Upper lobe of right lung (tissue), 1 donor: Measurements from ENCODE around the gene RXFP2. TPM values are rescaled to one million over a fixed set of nuclear protein-coding genes. Genes with fewer than 3 reads are reported as not detected.

Experiments used
- ATAC-seq: fragments of 200-7000 bp; cut with Tn5 transposase; one replicate; pipeline ENCODE4 v1.9.1; 2020; ENCODE audit warnings: mild to moderate bottlenecking, moderate library complexity
- DNase-seq: peaks from one replicate; pipeline ENCODE4 v3.0.0-alpha.2; 2020
- H3K27ac ChIP-seq: fragments of 200-600 bp; one replicate; pipeline ENCODE4 v1.8.0; 2022
- H3K27me3 ChIP-seq: fragments of 200-600 bp; one replicate; pipeline ENCODE4 v1.8.0; 2022; ENCODE audit warnings: mild to moderate bottlenecking
- H3K36me3 ChIP-seq: fragments of 200-600 bp; one replicate; pipeline ENCODE4 v1.8.0; 2022
- H3K4me1 ChIP-seq: fragments of 200-600 bp; one replicate; pipeline ENCODE4 v1.8.0; 2022
- H3K4me3 ChIP-seq: fragments of 200-600 bp; one replicate; pipeline ENCODE4 v1.8.0; 2022; ENCODE audit warnings: mild to moderate bottlenecking
- H3K9me3 ChIP-seq: fragments of 200-600 bp; one replicate; pipeline ENCODE4 v1.8.0; 2022
- CTCF ChIP-seq: fragments of 200-600 bp; IDR thresholded peaks from one replicate; pipeline ENCODE4 v1.8.0; 2022; ENCODE audit warnings: antibody characterized with exemption
- intact Hi-C: fragments of 100-400 bp; cut with DNase I; formaldehyde crosslinking; loops from one replicate; pipeline ENCODE4 v1.11.0; 2022
- total RNA-seq: library from RNA; stranded (reverse); fragmentation: NEBNext Ultra II Directional; extraction: Animal tissue kit (Norgen Biotek cat#: 25700); gene quantifications from one replicate; pipeline ENCODE4 v1.2.1, GENCODE V29; 2021
- donor health status: DM: no; HTN: yes; CAD: no; lungs with severe emphysema.

Gene RXFP2
- total RNA-seq, 1 donor from 2014 or later = not detected

GRCh38 chr13:31717583-31717982 is 21.7 kb upstream of the RXFP2 start:
- DNase-seq = no peak
- intact Hi-C loops = no loop called here
- no peak overlapping the region for H3K27ac ChIP-seq
- H3K4me1 ChIP-seq = no peaks in the 10 kb centered on the region
- no peak overlapping the region for H3K4me3 ChIP-seq
- ATAC-seq = no peak
- H3K27me3 ChIP-seq = peaks cover 8% of the 10 kb centered on the region
- H3K36me3 ChIP-seq = no peaks in the 10 kb centered on the region
- no peak for TF ChIP-seq CTCF
- H3K9me3 ChIP-seq = no peaks in the 10 kb centered on the region

GRCh38 chr13:31719214-31719613 is 20.1 kb upstream of the RXFP2 start:
- ATAC-seq (no peak), DNase-seq (no peak)
- no peaks in the 10 kb centered on the region for H3K36me3 ChIP-seq
- no peaks in the 10 kb centered on the region for H3K4me1 ChIP-seq
- no peaks in the 10 kb centered on the region for H3K9me3 ChIP-seq
- no peak overlapping the region for H3K4me3 ChIP-seq
- peaks cover 8% of the 10 kb centered on the region for H3K27me3 ChIP-seq
- intact Hi-C loops = no loop called here
- H3K27ac ChIP-seq = no peak overlapping the region
- TF ChIP-seq CTCF = no peak

- no peak for ATAC-seq
- DNase-seq = no peak
- Histone ChIP-seq H3K36me3 (no peaks in the 10 kb centered on the region), H3K9me3 (no peaks in the 10 kb centered on the region), H3K4me1 (no peaks in the 10 kb centered on the region), H3K4me3 (no peak overlapping the region), H3K27ac (no peak overlapping the region), H3K27me3 (peaks cover 5% of the 10 kb centered on the region)
- TF ChIP-seq CTCF = no peak
- intact Hi-C loops = no loop called here
These were observed 16.7 kb upstream of the RXFP2 start for GRCh38 chr13:31722673-31723072.

- no peak for ATAC-seq
- no peak for TF ChIP-seq CTCF
- intact Hi-C loops = no loop called here
These were observed 13.5 kb upstream of the RXFP2 start for GRCh38 chr13:31725841-31726240.

DNA sequence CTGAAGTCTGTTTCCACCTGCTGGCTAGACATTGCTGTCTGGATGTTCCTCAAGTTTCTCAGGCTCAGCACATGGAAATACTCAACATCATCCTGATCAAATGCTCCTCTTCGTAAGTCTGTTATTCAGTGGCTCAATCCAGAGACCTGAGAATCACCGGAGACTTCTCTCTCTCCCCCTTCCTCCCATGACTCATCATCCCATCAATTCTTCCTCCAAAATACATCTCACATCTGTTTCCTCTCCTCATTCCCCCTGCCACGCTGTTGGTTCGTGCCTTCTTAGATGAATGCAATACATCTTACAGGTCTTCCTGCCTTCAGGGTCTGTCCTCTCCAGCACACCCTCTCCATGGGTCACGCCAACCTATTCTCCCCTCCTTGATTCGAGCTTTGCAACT is 7.4 kb upstream of the RXFP2 start:
- no peaks in the 10 kb centered on the region for H3K36me3 ChIP-seq
- H3K4me1 ChIP-seq = peaks cover 4% of the 10 kb centered on the region
- H3K27me3 ChIP-seq = no peaks in the 10 kb centered on the region
- ATAC-seq = no peak
- intact Hi-C loops = loop anchor here (10.0 kb wide), 1 partner anchor 297 kb away; no protein-coding TSS in a partner anchor
- H3K27ac ChIP-seq = no peak overlapping the region
- no peak for TF ChIP-seq CTCF
- H3K9me3 ChIP-seq = no peaks in the 10 kb centered on the region
- DNase-seq = no peak
- H3K4me3 ChIP-seq = no peak overlapping the region

More at GRCh38 chr13:31725841-31726240, 13.5 kb upstream of the RXFP2 start:
- no peaks in the 10 kb centered on the region for H3K9me3 ChIP-seq
- no peaks in the 10 kb centered on the region for H3K36me3 ChIP-seq
- H3K4me3 ChIP-seq = no peak overlapping the region
- DNase-seq = no peak
- peaks cover 4% of the 10 kb centered on the region for H3K27me3 ChIP-seq
- H3K4me1 ChIP-seq = no peaks in the 10 kb centered on the region
- no peak overlapping the region for H3K27ac ChIP-seq

DNA sequence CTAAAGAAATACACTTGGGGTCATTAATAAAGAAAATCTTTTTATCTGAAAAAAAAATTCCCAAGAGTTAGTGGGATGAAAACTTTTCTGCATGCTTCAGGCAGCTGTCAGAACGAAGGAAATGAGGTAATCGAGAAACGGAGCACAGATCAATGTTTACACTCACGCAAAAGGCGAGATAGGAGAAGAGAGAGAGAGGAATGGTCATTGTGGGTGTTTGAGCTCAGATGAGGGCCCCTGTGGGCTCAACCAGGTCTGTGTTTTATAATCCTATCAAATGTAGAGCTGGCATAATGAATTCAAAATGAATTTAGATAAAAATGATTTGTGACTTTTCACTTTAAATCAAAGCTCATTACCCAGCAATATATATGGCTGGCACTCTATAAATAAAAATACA is 6.3 kb upstream of the RXFP2 start:
- DNase-seq (no peak), ATAC-seq (no peak)
- H3K4me1 ChIP-seq = peaks cover 4% of the 10 kb centered on the region

More for the DNA sequence above, 6.3 kb upstream of the RXFP2 start:
- intact Hi-C loops = loop anchor here (10.0 kb wide), 1 partner anchor 298 kb away; no protein-coding TSS in a partner anchor
- Histone ChIP-seq H3K27me3 (no peaks in the 10 kb centered on the region), H3K4me3 (peak overlapping the region; percentile 28), H3K36me3 (no peaks in the 10 kb centered on the region), H3K9me3 (no peaks in the 10 kb centered on the region), H3K27ac (no peak overlapping the region)
- no peak for TF ChIP-seq CTCF
